ENCODE data around the gene ADAMTS14. TPM values are rescaled to one million over a fixed set of nuclear protein-coding genes. Genes with fewer than 3 reads are reported as not detected.

ADAMTS14 gene
- total RNA-seq, 2 experiments from 2014 or later: not detected

DNA sequence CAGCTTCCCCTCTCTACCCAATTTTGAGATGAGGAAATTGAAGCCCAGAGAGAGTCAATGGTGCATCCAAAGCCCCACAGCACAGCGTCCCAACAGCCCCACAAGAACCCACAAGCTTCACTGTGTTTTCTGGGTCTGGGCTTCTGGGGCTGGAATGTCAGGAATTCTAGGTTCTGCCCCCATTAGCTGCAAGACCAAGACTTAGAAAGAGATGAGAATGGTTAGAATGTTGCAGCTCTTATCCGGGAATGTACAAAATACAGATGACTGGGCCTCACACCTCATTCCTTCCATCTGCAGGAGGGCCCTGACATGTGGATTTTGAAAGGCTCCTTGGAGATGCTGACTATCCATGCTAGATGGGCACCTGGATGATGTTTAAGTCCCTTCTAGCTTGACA, 137.4 kb downstream of the ADAMTS14 start:
- H3K36me3 Mint-ChIP-seq: no peaks in the 10 kb centered on the region
- H3K9me3 Mint-ChIP-seq: no peaks in the 10 kb centered on the region
- peaks cover 6% of the 10 kb centered on the region for H3K27me3 Mint-ChIP-seq
- peaks cover 5% of the 10 kb centered on the region for H3K4me1 Mint-ChIP-seq
- H3K4me3 Mint-ChIP-seq: no peak overlapping the region
- POLR2A ChIA-PET: no interaction called here
- no peak overlapping the region for H3K27ac Mint-ChIP-seq
- DNase-seq (no peak), ATAC-seq (ENCODE audit: low read depth) (no peak)

DNA sequence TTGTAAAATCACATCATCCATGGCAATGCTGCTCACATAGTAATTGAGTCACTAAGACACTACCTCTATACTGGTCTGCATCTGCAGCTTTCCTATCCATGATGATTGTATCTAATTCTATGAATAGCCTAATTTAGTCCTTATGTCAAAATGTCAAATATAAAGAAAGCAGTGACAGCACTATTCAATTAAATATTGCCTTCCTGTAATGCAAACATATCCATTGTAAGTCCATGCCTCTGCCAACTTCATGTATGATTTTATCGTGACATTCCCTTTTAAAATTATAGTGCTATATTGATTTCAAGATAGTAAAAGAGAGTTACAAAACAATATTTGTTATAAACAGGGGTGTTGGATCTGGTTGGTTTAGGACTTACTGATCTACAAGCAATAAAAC, 138.7 kb downstream of the ADAMTS14 start:
- Mint-ChIP-seq H3K9me3 (no peaks in the 10 kb centered on the region), H3K36me3 (no peaks in the 10 kb centered on the region), H3K4me3 (no peak overlapping the region), H3K27me3 (peaks cover 6% of the 10 kb centered on the region), H3K27ac (no peak overlapping the region), H3K4me1 (peaks cover 6% of the 10 kb centered on the region)
- DNase-seq: no peak
- POLR2A ChIA-PET: no interaction called here
- no peak for ATAC-seq (ENCODE audit: low read depth)

DNA sequence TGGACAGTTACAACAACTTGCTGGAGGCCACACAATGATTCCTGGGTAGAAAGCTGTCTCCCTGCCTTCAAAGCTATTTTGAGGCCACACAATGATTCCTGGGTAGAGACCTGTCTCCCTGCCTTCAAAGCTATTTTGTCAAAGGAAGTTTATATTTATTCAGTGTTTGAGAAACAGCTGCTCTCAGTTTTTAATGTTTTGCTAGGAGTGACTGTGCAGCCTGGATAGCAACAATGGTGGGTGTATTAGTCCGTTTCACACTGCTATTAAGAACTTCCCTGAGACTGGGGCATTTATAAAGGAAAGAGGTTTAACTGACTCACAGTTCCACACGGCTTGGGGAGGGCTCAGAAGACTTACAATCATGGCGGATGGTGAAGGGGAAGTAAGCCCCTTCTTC, 139.6 kb downstream of the ADAMTS14 start:
- ATAC-seq (ENCODE audit: low read depth) (no peak), DNase-seq (no peak)
- POLR2A ChIA-PET: no interaction called here
- Mint-ChIP-seq H3K9me3 (no peaks in the 10 kb centered on the region), H3K27ac (no peak overlapping the region), H3K27me3 (peaks cover 6% of the 10 kb centered on the region), H3K36me3 (no peaks in the 10 kb centered on the region), H3K4me3 (no peak overlapping the region), H3K4me1 (peaks cover 12% of the 10 kb centered on the region)

Other genes starting within 250 kb of the ADAMTS14 start
- not detected for gene NODAL, start 230.8 kb upstream of the ADAMTS14 start, total RNA-seq
- gene PALD1, start 193.7 kb upstream of the ADAMTS14 start, total RNA-seq: 1 to 10 TPM; 1.1 to 1.4 TPM
- gene PRF1, start 69.8 kb upstream of the ADAMTS14 start, total RNA-seq: 100 to 1,000 TPM; 165 to 170 TPM
- gene TBATA, start 112.9 kb downstream of the ADAMTS14 start, total RNA-seq: not detected
- 10 to 100 TPM; 28.2 to 31.8 TPM for gene SGPL1, start 143.4 kb downstream of the ADAMTS14 start, total RNA-seq
- 10 to 100 TPM; 23.5 to 27.7 TPM for gene PCBD1, start 216.1 kb downstream of the ADAMTS14 start, total RNA-seq